K562 (cell line): Measurements from ENCODE around the gene GTPBP2. TPM values are rescaled to one million over a fixed set of nuclear protein-coding genes. Genes with fewer than 3 reads are reported as not detected.

Experiments used
- CTCFL ChIP-seq: IDR thresholded peaks from 2 replicates; pipeline ENCODE4 v1.6.1; 2011; ENCODE audit warnings: borderline replicate concordance, low read depth, mild to moderate bottlenecking, moderate library complexity, low read length; ENCODE audit not compliant: insufficient read depth, poor library complexity, severe bottlenecking
- HOMEZ ChIP-seq: fragments of 250-450 bp; sonication (Bioruptor Pico); IDR thresholded peaks from 2 replicates; pipeline ENCODE4 v1.4.0; 2020; ENCODE audit warnings: mild to moderate bottlenecking, moderate library complexity
- KLF10 ChIP-seq: fragments of 250-450 bp; sonication (Bioruptor Pico); IDR thresholded peaks from 2 replicates; pipeline ENCODE4 v1.6.1; 2021; ENCODE audit warnings: matching md5 sums
- PHB2 ChIP-seq: fragments of 450-650 bp; IDR thresholded peaks from 2 replicates; pipeline ENCODE4 v1.6.1; 2017; ENCODE audit warnings: low read depth
- TRIM25 ChIP-seq: fragments of 450-650 bp; IDR thresholded peaks from 2 replicates; pipeline ENCODE4 v1.7.0; 2016; ENCODE audit warnings: borderline replicate concordance
- ZNF197 ChIP-seq: fragments of 200-800 bp; sonication (Bioruptor generic); IDR thresholded peaks from 2 replicates; pipeline ENCODE4 v1.6.1; 2016; ENCODE audit warnings: low read depth, missing genetic modification characterization, missing compliant biosample characterization
- ZNF24 ChIP-seq: fragments of 450-650 bp; IDR thresholded peaks from 2 replicates; pipeline ENCODE4 v1.6.1; 2016
- ZNF507 ChIP-seq: conservative IDR thresholded peaks from 2 replicates; pipeline ENCODE4 v1.6.1; 2017; ENCODE audit warnings: missing genetic modification characterization, missing compliant biosample characterization
- polyA plus RNA-seq, 8 experiments: library from polyadenylated mRNA; depleted of rRNA in 4 of 8; stranded (reverse) in 5 of 8; unstranded in 3 of 8; fragments of >200 nt; fragmentation: Nextera tagmentation in 2 of 8; fragmentation: Illumina TruSeq in 1 of 8; extraction: Ambion mirVana in 2 of 8; extraction: Trizol in 1 of 8; gene quantifications; 2 replicates each; pipeline versions ENCODE4 v1.2.1 to v1.2.3, GENCODE V29; 2011 to 2014; ENCODE audit warnings: inconsistent platforms in 1 of 8, missing spikeins in 1 of 8
- total RNA-seq, 7 experiments: library from RNA; depleted of rRNA in 6 of 7; stranded (reverse); fragments of >200 nt in 6 of 7; fragmentation: Illumina TruSeq in 2 of 7; extraction: Trizol in 2 of 7; gene quantifications; 2 replicates each; pipeline versions ENCODE4 v1.2.1 to v1.2.3, GENCODE V29; 2011 to 2021; ENCODE audit warnings: low replicate concordance in 1 of 7
- TF ChIP-seq, protein P1 (sequence below): fragments of 200-600 bp; sonication (generic); IDR thresholded peaks from one replicate; pipeline ENCODE4 v1.6.1; 2012; ENCODE audit warnings: mild to moderate bottlenecking, low read depth, low read length, inconsistent platforms

The GTPBP2 gene
- total and polyA plus RNA-seq, 9 of the 15 experiments (the other 6 are each of a cell fraction or from before 2014, with no cell fraction given) = 48.4 to 196 (median 111) TPM

- TF ChIP-seq TRIM25 = peak; percentile 88; the same call in 1 of the 2 replicates
- TF ChIP-seq ZNF24 = no peak
- TF ChIP-seq ZNF197 (CRISPR knock-in tag) = peak; percentile 73; the same call in 1 of the 2 replicates
- no peak for TF ChIP-seq PHB2
- no peak for TF ChIP-seq ZNF507 (tag)
- TF ChIP-seq HOMEZ (CRISPR knock-in tag) = no peak
- TF ChIP-seq KLF10 (CRISPR knock-in tag) = no peak
- TF ChIP-seq CTCFL = no peak
- TF ChIP-seq, protein P1, sequence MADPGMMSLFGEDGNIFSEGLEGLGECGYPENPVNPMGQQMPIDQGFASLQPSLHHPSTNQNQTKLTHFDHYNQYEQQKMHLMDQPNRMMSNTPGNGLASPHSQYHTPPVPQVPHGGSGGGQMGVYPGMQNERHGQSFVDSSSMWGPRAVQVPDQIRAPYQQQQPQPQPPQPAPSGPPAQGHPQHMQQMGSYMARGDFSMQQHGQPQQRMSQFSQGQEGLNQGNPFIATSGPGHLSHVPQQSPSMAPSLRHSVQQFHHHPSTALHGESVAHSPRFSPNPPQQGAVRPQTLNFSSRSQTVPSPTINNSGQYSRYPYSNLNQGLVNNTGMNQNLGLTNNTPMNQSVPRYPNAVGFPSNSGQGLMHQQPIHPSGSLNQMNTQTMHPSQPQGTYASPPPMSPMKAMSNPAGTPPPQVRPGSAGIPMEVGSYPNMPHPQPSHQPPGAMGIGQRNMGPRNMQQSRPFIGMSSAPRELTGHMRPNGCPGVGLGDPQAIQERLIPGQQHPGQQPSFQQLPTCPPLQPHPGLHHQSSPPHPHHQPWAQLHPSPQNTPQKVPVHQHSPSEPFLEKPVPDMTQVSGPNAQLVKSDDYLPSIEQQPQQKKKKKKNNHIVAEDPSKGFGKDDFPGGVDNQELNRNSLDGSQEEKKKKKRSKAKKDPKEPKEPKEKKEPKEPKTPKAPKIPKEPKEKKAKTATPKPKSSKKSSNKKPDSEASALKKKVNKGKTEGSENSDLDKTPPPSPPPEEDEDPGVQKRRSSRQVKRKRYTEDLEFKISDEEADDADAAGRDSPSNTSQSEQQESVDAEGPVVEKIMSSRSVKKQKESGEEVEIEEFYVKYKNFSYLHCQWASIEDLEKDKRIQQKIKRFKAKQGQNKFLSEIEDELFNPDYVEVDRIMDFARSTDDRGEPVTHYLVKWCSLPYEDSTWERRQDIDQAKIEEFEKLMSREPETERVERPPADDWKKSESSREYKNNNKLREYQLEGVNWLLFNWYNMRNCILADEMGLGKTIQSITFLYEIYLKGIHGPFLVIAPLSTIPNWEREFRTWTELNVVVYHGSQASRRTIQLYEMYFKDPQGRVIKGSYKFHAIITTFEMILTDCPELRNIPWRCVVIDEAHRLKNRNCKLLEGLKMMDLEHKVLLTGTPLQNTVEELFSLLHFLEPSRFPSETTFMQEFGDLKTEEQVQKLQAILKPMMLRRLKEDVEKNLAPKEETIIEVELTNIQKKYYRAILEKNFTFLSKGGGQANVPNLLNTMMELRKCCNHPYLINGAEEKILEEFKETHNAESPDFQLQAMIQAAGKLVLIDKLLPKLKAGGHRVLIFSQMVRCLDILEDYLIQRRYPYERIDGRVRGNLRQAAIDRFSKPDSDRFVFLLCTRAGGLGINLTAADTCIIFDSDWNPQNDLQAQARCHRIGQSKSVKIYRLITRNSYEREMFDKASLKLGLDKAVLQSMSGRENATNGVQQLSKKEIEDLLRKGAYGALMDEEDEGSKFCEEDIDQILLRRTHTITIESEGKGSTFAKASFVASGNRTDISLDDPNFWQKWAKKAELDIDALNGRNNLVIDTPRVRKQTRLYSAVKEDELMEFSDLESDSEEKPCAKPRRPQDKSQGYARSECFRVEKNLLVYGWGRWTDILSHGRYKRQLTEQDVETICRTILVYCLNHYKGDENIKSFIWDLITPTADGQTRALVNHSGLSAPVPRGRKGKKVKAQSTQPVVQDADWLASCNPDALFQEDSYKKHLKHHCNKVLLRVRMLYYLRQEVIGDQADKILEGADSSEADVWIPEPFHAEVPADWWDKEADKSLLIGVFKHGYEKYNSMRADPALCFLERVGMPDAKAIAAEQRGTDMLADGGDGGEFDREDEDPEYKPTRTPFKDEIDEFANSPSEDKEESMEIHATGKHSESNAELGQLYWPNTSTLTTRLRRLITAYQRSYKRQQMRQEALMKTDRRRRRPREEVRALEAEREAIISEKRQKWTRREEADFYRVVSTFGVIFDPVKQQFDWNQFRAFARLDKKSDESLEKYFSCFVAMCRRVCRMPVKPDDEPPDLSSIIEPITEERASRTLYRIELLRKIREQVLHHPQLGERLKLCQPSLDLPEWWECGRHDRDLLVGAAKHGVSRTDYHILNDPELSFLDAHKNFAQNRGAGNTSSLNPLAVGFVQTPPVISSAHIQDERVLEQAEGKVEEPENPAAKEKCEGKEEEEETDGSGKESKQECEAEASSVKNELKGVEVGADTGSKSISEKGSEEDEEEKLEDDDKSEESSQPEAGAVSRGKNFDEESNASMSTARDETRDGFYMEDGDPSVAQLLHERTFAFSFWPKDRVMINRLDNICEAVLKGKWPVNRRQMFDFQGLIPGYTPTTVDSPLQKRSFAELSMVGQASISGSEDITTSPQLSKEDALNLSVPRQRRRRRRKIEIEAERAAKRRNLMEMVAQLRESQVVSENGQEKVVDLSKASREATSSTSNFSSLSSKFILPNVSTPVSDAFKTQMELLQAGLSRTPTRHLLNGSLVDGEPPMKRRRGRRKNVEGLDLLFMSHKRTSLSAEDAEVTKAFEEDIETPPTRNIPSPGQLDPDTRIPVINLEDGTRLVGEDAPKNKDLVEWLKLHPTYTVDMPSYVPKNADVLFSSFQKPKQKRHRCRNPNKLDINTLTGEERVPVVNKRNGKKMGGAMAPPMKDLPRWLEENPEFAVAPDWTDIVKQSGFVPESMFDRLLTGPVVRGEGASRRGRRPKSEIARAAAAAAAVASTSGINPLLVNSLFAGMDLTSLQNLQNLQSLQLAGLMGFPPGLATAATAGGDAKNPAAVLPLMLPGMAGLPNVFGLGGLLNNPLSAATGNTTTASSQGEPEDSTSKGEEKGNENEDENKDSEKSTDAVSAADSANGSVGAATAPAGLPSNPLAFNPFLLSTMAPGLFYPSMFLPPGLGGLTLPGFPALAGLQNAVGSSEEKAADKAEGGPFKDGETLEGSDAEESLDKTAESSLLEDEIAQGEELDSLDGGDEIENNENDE = no peak
Observed at GRCh38 chr6:43629505-43630300, 639 bp upstream of the GTPBP2 start (continued).
